ENCODE data around the gene CDH12. TPM values are rescaled to one million over a fixed set of nuclear protein-coding genes. Genes with fewer than 3 reads are reported as not detected.

The CDH12 gene
- total and polyA plus RNA-seq, 2 donors (not counting 3 experiments of a cell fraction or from before 2014, with no cell fraction given), result 0.03 TPM; not detected in 1

GRCh38 chr5:22662391-22662790 lies 190.8 kb downstream of the CDH12 start:
- no TSS peak for BruUV-seq (replicated peaks)
- FAIRE-seq (no peak), DNase-seq (ENCODE audit: low read depth, low spot score) (no peak)
- H3K9me1 ChIP-seq (replicated peaks; ENCODE audit: control insufficient read depth, extremely low read depth, insufficient read depth, low read length), result no peaks in the 10 kb centered on the region
- no peak overlapping the region for H2AFZ ChIP-seq (ENCODE audit: low read depth, low read length)
- H3K9me3 ChIP-seq (replicated peaks; ENCODE audit: control insufficient read depth, insufficient read depth, low read length), result no peaks in the 10 kb centered on the region
- TF ChIP-seq GATA2 (IDR thresholded peaks at IDR 0.05; ENCODE audit: insufficient read depth, insufficient read length, low read depth, low read length) (no peak), EZH2 (IDR thresholded peaks at IDR 0.05; ENCODE audit: borderline replicate concordance, low read depth, low read length, severe bottlenecking) (no peak), POLR2AphosphoS5 (IDR thresholded peaks at IDR 0.05; ENCODE audit: insufficient read depth, low read depth, low read length) (no peak), FOS (IDR thresholded peaks at IDR 0.05; ENCODE audit: borderline replicate concordance, insufficient read depth, low read length) (no peak), CTCF (IDR thresholded peaks at IDR 0.05; ENCODE audit: extremely low read depth in 1 of 2, insufficient read depth in 1 of 2, low read depth in 1 of 2, low read length in 2 of 2) (no peak), MYC (IDR thresholded peaks at IDR 0.05; ENCODE audit: low read depth, low read length) (no peak), POLR2A (IDR thresholded peaks at IDR 0.05; ENCODE audit: low read depth, low read length) (no peak)
- TF ChIP-seq, protein P1, sequence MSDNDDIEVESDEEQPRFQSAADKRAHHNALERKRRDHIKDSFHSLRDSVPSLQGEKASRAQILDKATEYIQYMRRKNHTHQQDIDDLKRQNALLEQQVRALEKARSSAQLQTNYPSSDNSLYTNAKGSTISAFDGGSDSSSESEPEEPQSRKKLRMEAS (IDR thresholded peaks at IDR 0.05; ENCODE audit: insufficient read depth, insufficient read length), result no peak
- H3K79me2 ChIP-seq (ENCODE audit: control insufficient read depth, insufficient read depth, low read length), result no peaks in the 10 kb centered on the region
- H3K27ac ChIP-seq (ENCODE audit: insufficient read depth, low read depth, low read length), result no peak overlapping the region
- H3K36me3 ChIP-seq (ENCODE audit: control insufficient read depth in 2 of 2, extremely low read depth in 1 of 2, insufficient read depth in 2 of 2, low read length in 2 of 2), result no peaks in the 10 kb centered on the region
- no peak overlapping the region for H3K9ac ChIP-seq (replicated peaks; ENCODE audit: extremely low read depth, insufficient read depth, low read length)
- ChIA-PET POLR2A (no interaction called here), CTCF (no interaction called here)
- H3K4me2 ChIP-seq (ENCODE audit: insufficient read depth, low read length), result no peak overlapping the region
- no peaks in the 10 kb centered on the region for H3K4me1 ChIP-seq (ENCODE audit: control insufficient read depth, extremely low read depth, insufficient read depth, low read length)
- no peaks in the 10 kb centered on the region for H3K27me3 ChIP-seq (ENCODE audit: control insufficient read depth in 2 of 2, insufficient read depth in 2 of 2, low read length in 2 of 2)
- dilution Hi-C loops (cut with MboI; ENCODE audit: extremely low pct_ligation_motif_present, low sequenced_read_pairs) (no loop called here), intact Hi-C loops (cut with micrococcal nuclease) (no loop called here)
- H4K20me1 ChIP-seq (replicated peaks; ENCODE audit: control insufficient read depth, extremely low read depth, insufficient read depth, low read length), result no peaks in the 10 kb centered on the region
- no peak overlapping the region for H3K4me3 ChIP-seq (replicated peaks in 1 of 3; ENCODE audit: insufficient read depth in 1 of 3, low read depth in 1 of 3, low read length in 3 of 3)

Data from endothelial cell of umbilical vein (primary cell).